Dedifferentiated amniotic fluid mesenchymal stem cell (primary cell): ENCODE measurements around the gene HLX.

Source experiments
- DNase-seq: peaks from one replicate; pipeline ENCODE4 v3.0.0-alpha.2; 2016; ENCODE audit errors: extremely low spot score

The HLX gene

DNA sequence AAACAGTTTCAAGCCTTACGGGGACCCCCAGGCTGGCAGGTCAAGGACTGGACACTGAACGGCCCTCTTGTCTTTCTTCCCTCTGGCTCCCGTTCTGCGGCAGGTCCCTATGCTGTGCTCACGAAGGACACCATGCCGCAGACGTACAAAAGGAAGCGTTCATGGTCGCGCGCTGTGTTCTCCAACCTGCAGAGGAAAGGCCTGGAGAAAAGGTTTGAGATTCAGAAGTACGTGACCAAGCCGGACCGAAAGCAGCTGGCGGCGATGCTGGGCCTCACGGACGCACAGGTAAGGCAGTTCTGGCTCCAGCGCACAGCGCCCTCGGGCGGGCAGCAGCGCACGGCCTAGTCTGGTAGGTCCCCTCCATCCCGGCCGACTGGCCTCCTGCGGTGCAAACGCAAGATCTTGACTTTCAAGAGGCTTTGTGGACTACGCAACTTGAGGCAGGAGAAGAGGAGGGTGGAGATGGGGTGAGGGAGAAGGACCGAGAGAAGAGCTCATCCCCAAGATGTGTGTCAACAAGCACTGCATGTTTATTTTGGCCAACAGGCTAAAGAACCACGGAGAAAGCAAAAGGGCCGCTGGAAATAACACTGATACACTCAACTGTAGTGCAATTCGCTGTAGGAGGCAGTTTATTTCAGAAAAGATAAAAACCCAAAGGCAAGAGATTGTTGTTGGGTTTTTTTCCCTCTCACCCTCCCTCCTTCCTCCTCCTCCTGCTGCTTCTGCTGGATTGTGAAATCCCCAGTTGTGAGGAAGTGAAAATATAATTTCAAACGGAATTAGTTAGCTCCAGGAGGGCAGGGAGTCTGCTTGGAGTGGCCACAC is 3.0 kb downstream of the HLX start:
- DNase-seq: peak; percentile 15

DNA sequence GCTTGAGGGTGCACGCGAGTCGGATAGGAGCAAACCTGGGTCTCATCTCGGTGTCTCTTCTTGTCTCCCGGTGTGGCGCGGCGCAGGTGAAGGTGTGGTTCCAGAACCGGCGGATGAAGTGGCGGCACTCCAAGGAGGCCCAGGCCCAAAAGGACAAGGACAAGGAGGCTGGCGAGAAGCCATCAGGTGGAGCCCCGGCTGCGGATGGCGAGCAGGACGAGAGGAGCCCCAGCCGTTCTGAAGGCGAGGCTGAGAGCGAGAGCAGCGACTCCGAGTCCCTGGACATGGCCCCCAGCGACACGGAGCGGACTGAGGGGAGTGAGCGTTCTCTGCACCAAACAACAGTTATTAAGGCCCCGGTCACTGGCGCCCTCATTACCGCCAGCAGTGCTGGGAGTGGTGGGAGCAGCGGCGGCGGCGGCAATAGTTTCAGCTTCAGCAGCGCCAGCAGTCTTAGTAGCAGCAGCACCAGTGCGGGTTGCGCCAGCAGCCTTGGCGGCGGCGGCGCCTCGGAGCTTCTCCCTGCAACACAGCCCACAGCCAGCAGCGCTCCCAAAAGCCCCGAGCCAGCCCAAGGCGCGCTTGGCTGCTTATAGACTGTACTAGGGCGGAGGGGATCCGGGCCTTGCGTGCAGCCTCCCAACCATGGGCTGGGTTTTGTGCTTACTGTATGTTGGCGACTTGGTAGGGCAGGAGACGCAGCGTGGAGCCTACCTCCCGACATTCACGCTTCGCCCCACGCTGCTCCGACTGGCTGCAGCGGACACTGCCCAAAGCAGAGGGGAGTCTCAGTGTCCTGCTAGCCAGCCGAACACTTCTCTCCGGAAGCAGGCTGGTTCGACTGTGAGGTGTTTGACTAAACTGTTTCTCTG is 5.1 kb downstream of the HLX start:
- peak; percentile 13 for DNase-seq

DNA sequence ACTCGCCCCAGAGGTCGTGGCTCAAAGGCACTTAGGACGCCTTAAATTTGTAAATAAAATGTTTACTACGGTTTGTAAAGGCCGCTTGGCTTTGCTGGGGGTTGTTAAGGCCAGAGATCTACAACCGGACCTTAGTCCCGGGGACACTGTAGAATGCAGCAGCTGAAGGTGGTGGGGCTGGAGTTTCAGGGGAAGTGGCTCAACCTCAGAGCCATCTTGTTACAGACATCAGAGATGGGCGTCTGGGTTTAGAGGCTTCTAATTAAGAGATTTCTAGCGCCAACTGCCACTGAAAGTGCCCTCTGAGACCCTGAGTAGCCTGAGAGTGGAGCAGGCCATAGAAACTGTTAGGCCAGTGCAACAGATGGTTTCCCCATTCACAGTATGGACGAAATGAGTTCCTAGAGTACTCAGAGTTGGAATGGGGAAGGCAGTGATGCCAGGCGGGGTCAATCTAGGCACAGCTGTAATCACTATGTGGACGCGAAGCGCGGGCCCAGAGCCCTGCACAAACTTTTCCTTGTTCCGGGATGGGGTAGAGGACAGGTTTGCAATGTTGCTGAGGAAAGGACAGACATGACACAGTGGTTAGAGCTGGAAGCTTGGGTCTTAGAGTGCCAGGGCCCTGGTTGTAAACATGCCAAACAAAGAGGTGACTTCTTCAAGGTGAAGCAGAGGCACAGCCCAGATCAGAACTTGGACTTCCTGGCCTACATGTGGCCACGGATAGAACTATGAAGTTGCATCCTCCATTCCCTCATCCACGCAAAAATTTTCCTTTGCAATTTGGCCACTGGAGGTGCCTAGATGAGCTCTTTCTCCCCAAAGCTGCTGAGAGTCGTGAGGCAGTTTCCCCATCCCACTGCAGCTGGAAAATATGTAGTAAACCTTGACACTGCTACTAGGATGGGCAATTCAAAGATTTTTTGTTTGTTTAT is 6.0 kb downstream of the HLX start:
- DNase-seq: no peak

DNA sequence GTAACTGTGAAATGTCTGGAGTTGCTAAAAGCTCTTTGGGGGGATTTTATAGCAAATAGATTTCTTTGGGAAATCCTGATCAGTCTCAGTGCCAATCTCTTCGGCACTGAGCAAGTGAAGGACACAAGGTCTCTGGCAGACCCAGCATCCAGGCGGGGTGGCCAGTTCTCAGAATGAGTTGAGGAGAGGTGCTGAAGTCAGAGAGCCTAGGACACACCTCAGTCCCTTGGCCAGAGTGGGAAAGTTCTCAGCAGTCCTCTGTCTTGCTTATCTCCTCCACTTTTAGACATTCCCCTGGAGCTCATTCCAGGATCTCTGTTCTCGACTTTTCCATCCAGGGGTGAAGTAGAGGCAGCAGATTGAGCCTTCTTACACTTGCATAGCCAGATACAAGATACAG is 6.7 kb downstream of the HLX start:
- DNase-seq: no peak

DNA sequence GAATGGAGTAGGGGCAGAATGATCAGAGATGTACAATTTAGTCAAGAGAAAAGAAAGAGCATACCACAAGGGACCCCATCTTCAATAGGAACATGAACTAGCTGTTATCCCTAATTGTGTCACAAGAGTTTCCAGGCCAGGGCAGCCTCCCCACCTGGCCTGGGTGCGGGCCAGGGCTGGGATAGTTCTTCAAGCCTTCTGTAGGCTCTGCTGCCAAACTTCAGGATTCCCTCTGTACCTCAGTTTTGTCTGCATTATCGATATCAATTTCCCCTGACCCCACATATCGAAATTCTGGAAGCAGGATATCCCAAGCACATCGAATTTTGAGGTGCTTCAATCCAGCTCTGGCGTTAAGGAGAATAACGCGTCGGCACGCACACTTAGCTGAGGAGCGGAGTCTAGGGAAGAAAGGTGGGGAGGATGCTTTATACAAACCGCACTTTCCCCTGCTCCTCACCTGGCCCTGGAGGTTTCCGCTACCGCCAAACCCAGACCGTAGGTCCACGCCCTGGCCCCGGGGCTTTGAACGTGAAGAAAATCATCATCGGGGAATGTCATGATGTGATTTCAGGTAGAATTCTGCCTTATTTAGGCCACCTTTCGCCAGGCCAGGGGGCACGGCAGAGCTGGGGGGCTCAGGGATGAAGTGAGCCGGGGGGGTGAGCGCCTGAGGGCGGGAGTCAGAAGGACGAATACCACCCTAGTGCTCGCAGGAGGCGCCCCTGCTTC is 7.4 kb downstream of the HLX start:
- DNase-seq: no peak

DNA sequence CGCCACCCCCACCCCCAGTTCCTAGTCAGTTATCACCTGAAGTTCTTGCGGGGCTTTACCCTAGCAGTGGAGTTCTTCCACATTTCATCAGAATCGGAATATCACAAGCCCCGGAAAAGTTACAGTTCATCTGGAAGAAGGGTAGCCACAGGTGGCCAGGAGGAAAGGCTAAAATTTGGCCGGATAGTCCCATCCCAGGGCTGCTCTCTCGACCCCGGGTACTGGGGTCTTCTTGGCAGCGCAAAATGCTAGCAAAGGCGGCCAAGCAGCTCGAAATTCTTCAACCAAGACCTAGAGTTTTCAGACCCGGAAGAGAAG is 7.9 kb downstream of the HLX start:
- DNase-seq: no peak

DNA sequence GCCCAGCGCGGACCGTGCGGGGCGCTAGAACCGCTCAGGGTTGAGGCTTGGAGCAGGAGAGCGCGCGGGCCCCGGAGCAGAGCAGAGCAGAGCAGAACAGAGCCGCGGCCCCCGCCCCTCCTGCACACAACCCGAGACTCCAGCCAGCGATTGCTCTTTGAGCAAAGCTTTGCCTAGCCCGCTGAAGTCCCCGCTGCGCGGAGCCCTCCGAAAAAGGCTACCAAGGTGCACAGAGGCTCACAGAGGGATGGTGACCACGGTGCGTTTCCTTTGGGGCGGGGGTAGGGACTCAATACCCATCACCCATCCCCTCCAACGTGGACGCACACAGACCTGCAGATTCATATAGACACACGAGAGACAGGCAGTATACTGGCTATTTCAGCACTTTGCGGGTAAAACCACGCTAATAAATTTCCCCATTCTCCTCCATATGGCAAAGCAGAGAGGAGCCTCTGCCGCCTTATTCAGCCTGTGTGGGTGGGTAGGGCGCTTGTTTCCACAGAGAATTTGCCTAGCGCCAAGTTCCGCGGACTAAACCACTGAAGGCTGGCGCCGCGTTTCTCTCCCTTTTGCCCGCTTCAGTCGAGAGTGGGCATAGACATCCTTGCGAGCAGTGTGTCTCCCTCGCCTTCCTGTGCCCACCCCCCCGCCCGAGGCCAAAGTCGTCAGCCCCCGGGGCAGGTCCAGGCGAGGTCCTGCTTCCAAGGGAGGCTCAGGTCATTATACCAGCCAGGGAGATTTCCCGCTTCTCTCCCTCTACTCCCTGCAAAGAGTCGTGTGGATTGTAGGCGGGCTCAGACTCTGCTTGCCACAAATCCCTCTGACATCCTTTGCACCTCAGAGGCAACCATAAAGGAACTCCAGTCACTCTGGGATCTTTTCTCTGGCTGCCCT is 8.5 kb downstream of the HLX start:
- no peak for DNase-seq

DNA sequence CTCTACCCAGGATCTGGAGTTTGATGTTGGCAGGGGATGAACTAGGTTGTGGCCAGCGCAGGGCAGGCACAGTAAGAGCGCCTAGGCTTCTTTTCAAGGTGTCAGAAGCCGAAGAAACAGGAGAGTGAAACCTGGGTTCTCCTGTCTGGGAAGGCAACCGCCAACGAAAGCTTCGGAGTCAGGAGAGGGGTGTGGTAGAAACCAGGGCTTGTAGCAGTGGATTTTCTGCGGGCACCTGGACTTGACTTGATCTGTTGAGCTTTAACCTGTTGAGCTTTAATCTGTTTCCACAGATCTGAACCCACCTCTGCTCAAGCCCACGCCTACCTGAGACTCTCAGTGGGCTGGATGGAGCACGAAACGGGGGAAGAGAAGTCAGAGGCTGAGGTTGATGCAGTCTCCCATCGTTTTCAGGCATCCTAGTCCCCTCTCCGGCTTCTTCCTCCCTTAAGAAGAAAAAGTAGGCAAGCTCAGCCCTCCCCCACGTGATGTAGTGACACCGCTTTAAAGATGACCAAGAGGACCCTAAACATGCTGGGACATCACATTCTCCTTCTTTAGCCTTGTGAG is 9.3 kb downstream of the HLX start:
- DNase-seq: no peak

DNA sequence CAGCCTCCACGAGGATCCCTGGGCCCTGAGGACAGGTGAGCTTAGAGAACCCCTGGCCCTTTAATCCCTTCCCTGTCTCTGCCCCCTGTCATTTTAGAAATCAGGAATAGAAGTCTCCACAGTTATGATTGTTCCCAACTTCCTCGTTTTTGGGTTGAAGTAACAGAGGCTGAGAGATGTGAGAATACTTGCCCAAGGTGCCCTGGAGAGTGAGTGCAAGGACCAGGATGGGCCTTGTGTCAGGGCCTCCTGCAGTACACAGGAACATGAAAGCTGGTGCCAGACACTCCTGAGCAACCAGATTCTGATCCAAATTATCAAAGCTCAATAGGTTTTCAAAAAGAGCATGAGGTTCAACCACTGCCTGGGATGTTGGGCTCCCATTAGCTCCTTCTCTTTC is 10.1 kb downstream of the HLX start:
- DNase-seq: no peak

DNA sequence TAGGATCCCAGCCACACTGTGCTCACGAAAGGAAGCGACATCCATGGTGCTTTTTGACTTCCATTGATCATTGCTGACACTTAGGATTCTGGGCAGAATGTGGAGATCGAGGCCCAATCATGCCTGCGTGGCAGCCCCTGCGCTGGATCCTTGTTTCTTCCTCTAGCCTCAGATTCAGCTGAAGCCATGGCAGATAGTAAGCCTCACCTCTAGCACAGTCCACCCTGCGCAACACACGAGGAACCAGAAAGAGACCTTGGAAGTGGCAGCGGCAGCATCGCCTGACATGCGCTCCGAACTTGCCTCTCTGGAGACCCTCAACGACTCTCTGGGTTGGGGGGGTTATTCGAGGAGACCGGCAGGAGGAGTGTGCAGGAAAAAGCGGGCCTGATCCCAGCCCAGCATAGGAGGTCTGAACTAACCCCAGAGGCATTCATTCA is 10.6 kb downstream of the HLX start:
- no peak for DNase-seq

DNA sequence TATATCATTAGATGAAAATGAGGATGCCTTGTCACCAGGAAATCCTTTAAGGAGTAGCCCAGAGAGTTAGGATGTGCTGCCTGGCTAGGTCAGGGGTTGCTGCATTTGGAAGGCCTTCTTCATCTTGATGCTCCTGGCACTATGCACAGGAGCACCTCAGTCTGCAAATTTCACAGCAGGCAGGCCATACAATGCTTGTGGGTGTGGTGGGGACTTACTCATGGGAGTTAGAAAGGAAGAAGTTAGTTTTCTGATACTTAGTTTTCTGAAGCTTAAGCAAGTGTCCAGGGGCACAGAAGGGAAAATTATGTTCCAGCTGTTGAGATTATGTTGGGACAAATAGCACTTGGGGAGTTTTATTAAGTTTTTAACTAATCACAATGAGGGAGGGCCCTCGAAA is 11.4 kb downstream of the HLX start:
- DNase-seq: no peak

DNA sequence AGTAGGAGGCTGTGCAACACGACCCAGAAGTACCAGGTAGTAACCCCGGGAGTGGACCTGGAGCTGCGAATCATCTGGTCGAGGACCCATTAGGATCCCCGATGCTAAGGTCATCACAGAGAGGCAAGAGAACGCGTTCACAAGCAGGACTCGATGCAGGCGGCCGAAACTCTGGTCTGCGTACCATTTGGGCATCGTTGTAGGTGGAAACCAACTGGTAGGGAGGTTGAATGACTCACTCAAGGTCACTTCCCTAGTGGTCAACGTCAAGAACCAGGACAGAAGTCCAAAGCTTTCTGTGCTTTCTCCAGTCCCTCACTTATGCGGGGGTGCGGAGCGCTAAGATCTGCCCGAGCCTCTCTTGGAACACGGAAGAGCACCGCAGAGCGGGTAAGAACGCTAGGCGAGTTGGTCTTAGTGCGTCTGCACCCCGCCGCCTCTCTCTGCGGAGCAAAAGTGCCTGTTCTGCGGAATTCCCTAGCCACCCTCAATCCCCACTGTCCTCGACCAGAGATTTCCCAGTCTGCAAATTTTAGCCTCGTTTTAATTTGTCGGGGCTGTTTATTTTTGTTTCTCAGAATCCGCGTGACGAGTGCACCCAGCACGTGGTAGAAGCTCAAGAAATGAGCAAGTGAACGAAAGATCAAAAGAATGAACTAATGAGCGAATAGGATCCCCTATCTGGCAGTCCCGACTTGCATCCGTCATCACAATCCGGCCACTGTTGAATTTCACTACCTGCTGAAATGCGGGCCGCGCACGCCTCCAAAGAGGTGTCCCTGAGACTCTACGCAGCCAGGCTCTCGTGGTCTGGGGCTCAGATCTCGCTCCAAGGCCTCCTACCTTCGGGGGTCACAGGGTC is 12.2 kb downstream of the HLX start:
- no peak for DNase-seq

DNA sequence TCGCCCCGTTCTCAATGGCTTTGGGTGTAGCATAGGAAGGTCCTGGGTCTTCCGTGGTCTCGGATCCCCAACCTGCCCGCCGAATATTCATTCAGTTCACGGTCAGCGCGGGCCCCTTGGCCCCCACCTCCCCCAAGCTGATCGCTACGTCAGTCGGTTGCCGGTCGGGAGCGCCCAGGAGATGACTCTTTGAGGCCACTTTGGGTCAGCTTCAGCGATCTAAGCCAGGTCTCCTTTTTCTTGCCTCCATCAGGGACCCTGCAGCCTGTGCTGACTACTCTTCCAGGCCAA is 12.8 kb downstream of the HLX start:
- DNase-seq: no peak

DNA sequence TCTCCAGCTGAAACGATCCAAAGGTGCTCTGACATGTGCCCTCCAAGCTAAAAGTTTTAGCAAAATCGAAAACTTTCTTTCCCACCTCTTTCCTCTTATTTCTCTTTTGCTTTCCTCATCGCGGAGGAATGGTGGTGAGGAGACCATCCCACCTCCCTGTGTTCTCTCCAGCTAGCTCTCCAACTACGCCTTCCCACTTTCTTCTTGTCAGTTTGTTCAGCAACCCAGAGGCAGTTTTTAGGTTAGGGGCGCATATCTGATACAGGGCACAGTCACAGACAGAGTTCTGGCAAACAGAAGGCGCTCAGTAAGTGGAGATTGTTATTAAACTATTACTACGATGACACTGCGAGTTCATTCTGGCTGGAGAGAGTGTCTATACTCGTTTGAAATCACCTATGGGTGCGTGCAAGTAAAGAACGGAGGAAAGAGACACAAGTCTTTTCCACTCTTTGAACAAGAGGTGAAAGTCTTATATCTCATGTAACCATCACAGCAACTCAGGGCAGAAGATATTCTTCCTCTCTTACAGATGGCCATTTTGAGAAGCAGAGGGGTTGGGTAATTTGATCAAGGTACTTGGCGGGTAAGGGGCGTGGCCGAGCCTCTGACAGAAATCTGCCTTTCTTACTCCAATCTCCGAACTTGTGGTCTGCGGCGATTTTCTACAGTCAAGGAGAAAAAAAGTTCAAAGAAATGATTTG is 13.9 kb downstream of the HLX start:
- no peak for DNase-seq

DNA sequence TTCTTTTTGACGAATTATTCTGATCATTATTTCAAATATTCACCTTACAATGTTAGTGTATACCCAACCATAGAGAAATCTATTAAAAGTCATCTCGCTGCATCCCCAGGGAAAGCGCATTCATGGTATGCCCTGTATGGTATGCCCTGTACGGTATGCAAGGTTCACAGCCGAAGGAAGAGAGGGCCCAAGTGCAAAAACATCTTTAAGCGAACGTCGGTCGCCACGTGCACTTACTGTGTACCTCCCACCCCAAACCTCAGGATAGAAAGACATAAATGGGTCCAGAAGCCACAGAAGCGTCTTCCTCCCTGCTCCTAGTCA is 14.4 kb downstream of the HLX start:
- no peak for DNase-seq

DNA sequence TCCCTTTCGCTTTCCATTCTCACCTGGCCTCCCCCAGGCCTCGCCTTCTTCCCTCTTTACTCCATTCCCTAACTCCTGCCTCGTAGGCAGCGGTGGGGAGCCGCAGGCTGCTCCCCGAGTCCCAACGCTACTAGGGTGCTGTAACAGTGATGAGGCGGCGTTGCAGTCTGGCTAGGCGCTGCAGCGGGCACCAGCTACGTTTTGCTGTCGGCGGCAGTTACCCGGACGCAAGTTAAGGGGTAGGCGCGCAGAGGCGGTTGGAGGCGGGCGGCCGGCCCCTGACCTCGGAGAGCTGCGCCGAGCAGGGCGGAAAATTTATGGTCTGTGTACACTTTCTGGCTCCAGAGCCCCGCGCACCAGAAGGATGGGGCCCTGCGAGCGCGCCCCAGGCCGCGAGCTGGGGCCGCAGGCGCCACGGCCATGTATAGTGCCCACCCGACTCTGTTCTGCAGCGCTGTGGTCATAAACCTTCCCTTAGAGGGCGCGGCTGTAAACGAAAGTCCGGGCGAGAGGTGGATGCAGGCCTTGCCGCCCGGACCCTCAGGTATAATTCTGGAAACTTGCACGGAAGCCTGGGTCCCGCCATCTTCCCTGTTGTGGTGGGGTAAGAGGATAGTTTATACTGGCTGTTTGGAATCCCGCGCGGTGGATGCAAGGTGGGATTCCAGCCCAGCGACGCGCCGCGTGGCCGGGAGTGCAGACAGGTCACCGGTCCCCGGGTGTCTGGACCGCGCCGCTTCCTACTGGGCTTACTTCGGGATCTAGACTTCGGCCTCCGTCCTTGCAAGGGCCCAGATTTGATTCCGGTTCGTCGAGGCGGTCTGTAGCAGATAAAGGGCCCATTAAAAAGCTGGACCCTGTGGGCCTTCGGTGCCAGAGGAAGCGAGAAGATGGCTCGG is 15.0 kb downstream of the HLX start:
- no peak for DNase-seq

DNA sequence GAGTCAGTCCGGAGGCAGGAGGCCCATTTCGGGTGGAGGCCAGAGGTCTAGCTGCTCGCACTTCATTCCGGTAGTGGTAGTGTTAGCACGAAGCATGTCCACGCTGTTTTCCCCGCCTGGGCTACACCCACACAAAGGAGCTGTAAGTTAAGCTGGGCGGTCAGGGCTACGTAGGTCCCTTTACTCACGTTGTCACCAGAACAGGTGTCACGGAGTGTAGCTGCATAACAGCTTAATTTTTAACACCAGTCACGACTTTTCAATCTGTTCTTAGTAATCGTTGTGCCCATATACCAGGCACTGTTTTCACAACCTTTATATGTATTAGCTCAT is 15.6 kb downstream of the HLX start:
- DNase-seq: no peak

DNA sequence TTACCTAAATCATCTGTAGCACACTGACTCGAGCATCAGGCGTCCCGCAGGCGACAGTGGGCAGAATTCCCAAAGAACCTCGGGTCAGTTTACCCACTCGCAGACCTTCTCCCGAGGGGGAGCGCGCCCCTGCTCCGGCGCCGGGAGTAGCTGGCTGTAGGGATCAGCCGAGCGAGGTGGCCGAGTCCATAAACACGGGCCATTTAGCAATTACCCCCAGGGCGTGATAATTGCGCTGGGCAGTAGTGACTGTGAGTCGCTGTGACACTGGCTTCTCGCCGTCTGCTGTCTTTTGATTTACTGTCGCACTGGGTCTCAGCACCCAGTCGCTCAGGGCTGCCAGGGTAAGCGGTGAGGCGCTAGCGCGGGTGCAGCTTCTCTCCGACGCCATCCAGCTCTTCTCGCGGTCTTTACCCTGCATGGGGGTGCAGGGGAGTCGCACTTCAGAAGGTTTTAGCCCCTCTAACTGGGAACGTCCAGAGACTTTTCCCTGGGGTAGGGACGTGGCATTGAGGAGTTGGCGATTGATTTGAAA is 16.2 kb downstream of the HLX start:
- no peak for DNase-seq
